Thymus (tissue), 11 donors: Measurements from ENCODE around the gene XDH. TPM values are rescaled to one million over a fixed set of nuclear protein-coding genes. Genes with fewer than 3 reads are reported as not detected.

Source experiments
- DNase-seq, 9 donors: peaks; one replicate each; pipeline ENCODE4 v3.0.0-alpha.2; 2013; ENCODE audit warnings: low spot score in 9 of 9, low read depth in 6 of 9, missing footprints in 1 of 9
- H3K27ac ChIP-seq, 2 donors: one replicate each; pipeline ENCODE4 v1.5.1; 2013; ENCODE audit warnings: control low read depth in 1 of 2, low read depth in 1 of 2, low read length in 1 of 2, mild to moderate bottlenecking in 1 of 2, moderate library complexity in 1 of 2
- H3K27me3 ChIP-seq, 2 donors: one replicate each; pipeline ENCODE4 v1.5.1; 2013; ENCODE audit warnings: low read length in 1 of 2; ENCODE audit not compliant: control insufficient read depth in 2 of 2, insufficient read depth in 1 of 2
- H3K36me3 ChIP-seq, 2 donors: one replicate each; pipeline ENCODE4 v1.5.1; 2013; ENCODE audit warnings: low read length in 1 of 2, mild to moderate bottlenecking in 1 of 2, moderate library complexity in 1 of 2; ENCODE audit not compliant: control insufficient read depth in 2 of 2, insufficient read depth in 2 of 2
- H3K4me1 ChIP-seq, 2 donors: one replicate each; pipeline ENCODE4 v1.5.1; 2013; ENCODE audit warnings: low read length in 2 of 2; ENCODE audit not compliant: control insufficient read depth in 2 of 2, insufficient read depth in 2 of 2
- H3K4me3 ChIP-seq, 2 donors: one replicate each; pipeline ENCODE4 v1.5.1; 2013; ENCODE audit warnings: low read length in 2 of 2, control low read depth in 1 of 2, mild to moderate bottlenecking in 1 of 2
- H3K9me3 ChIP-seq, 2 donors: one replicate each; pipeline ENCODE4 v1.5.1; 2013; ENCODE audit warnings: low read length in 1 of 2, mild to moderate bottlenecking in 1 of 2; ENCODE audit not compliant: control insufficient read depth in 2 of 2, insufficient read depth in 1 of 2
- WGBS: extraction: QIAGEN DNeasy Blood & Tissue Kit; methylation state at CpG from one replicate; pipeline ENCODE4 v1.1.7; 2013; 5-methylcytosine and 5-hydroxymethylcytosine counted together
- polyA plus RNA-seq: library from polyadenylated mRNA; stranded (reverse); fragments of 200-250 nt; gene quantifications from one replicate; pipeline ENCODE4 v1.2.3, GENCODE V29; 2013
- total RNA-seq: library from RNA; stranded (reverse); fragments of 120-200 nt; gene quantifications from one replicate; pipeline ENCODE4 v1.2.4, GENCODE V29; 2013
- donor health status: healthy.

Gene XDH
- total and polyA plus RNA-seq, 2 donors, result 0.19 to 0.78 TPM

DNA sequence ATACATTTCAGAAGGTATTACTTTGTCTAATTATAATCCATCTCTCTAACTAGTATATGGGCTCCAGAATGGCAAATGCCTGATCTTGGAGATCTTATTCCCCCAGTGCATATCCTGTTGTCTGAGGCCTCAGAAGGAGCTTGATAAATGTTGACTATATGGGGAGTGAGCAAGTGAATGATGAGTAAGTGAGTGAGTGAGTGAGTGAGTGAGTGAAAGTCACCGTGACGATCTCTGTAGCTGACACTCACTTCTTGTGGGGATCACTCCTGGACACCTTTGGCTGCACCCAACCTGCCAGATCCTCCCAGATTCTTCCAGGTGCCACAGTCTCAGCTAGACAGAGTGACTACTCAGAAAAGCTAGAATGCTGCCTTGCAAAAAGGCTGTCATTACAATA, 2.8 kb downstream of the XDH start:
- Histone ChIP-seq H3K9me3 (no peaks in the 10 kb centered on the region), H3K36me3 (no peaks in the 10 kb centered on the region), H3K4me1 (no peaks in the 10 kb centered on the region), H3K27ac (no peak overlapping the region), H3K4me3 (no peak overlapping the region), H3K27me3 (no peaks in the 10 kb centered on the region)
- WGBS, result 84% methylated on average over 2 of the region's 2 CpGs
- no peak for DNase-seq

DNA sequence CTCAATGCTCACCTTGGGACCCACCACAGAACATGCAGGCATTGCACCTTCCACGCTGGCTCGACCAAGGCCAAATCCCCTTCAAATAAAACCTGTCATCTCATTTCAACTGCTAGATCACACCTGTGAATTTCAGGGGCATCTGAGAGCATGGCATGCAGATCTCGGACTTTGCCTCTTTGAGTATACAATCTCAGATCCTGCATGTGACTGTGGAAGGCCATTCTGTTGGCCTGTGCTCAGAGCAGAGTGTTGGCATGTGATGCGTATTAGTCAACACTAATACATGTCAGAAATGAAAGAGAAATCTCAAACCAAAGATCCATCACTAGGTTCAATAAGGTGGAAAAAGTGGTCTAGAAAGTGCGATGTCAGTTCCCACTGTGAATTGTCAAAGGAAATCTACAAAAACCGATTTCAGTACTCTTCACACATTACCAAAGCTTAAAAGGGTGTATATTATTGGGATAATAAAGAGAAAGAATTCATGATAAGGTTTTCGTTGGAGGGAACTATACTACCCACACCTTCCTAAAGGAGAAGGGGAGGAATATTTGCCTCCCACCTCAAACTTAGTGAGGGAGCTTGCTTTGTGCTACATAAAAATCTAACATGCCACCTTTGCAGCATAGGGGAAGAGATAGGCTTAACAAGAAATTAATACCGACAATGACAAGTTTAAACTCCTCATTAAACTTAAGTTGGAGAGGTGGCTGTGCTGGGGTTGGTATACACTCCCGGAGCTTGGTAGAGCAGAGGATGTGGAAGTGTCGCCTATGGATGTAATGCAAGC, 7.8 kb downstream of the XDH start:
- no peaks in the 10 kb centered on the region for H3K9me3 ChIP-seq
- H3K27ac ChIP-seq, result no peak overlapping the region
- no peaks in the 10 kb centered on the region for H3K36me3 ChIP-seq
- DNase-seq, result no peak
- no peak overlapping the region for H3K4me3 ChIP-seq
- no peaks in the 10 kb centered on the region for H3K27me3 ChIP-seq
- no peaks in the 10 kb centered on the region for H3K4me1 ChIP-seq
- WGBS, result 96% methylated on average over 10 of the region's 10 CpGs

DNA sequence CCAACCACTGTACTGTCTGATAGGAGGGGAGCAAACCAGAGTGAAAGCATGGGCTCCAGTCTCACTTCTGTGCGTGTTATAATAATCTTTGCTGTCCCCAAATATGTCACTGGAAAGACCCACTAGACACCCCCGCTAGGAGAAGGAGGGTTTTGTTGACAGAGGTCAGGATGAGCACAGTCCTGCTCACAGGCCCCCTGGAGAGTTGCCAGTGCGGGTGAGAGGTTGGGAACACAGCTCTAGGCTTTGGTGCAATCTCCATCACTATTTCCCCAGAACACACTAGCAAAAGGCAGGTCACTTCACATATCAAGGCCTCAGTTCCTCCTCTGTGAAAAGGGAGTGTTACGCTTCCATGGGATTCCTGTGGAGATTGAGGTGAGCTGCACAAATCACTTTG, 9.7 kb downstream of the XDH start:
- Histone ChIP-seq H3K4me1 (peaks cover 0 to 2% of the 10 kb centered on the region in 2 donors), H3K9me3 (no peaks in the 10 kb centered on the region), H3K27ac (no peak overlapping the region), H3K4me3 (no peak overlapping the region), H3K27me3 (no peaks in the 10 kb centered on the region), H3K36me3 (no peaks in the 10 kb centered on the region)
- 97% methylated on average over 4 of the region's 4 CpGs for WGBS
- no peak for DNase-seq

DNA sequence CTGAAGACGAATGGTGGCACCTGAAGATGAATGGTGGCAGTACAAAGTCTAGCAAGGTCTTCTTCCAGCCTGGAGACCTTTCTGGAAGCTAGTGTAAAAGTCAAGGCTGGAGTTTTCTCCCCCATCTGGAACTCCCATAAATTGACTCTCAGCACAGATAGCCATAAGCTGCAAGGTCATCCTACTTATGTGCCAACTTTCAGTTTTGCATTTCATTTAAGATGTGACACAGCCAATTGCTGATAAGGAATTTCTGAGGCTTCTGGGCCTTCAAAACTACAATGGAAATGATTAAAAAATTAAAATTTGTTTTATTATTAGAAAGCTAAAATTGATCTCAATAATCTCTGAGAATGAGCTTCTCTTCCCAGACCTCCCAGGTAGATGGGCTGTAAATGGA, 10.2 kb downstream of the XDH start:
- Histone ChIP-seq H3K36me3 (no peaks in the 10 kb centered on the region), H3K27me3 (no peaks in the 10 kb centered on the region), H3K4me3 (no peak overlapping the region), H3K4me1 (peaks cover 0 to 2% of the 10 kb centered on the region in 2 donors), H3K9me3 (no peaks in the 10 kb centered on the region), H3K27ac (no peak overlapping the region)
- no peak for DNase-seq
- 98% methylated on average over 1 of the region's 1 CpG for WGBS

DNA sequence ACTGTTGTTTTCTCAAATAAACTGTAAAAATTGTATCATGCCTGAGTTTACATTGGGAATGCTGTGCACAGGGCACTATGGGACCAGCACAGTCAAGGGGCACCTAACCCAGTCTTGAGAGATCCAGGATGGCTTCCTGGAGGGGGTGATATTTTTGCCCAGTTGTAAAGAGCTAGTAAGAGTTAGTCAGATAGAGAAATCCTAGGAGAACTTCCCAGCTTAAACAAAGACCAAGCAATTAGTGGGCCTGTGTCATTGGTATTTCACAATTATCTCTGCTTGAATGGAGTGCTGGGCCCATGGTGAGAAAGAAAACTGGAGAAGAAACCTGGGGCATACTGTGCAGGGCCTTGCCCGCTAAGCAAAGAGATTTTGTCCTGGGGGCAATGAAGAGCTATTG, 12.2 kb downstream of the XDH start:
- Histone ChIP-seq H3K9me3 (no peaks in the 10 kb centered on the region), H3K27me3 (no peaks in the 10 kb centered on the region), H3K4me1 (peaks cover 0 to 2% of the 10 kb centered on the region in 2 donors), H3K27ac (peak overlapping the region in 1 of 2 donors; percentile 42), H3K4me3 (no peak overlapping the region), H3K36me3 (no peaks in the 10 kb centered on the region)
- DNase-seq, result no peak
- WGBS, result 95% methylated on average over 1 of the region's 1 CpG

DNA sequence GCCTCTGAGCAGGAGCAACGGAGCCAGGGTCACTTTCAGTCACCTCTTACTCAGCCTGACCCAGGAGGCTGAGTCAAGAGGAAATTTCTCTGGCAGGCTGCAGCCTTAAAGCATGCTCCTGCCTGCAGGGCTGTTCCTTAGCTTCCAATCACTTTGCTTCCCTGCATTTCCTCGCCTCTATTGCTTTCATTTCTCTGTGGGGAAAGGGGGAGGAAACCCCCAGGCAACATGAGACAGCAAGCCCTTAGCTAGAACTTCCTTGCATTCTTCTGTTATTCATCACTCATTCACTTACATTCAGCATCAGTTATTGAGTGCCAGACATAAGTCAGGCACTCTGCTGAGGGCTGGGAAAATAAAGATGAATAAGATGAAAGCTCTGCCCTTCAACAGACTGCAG, 13.0 kb downstream of the XDH start:
- H3K27ac ChIP-seq, result no peak overlapping the region
- no peaks in the 10 kb centered on the region for H3K36me3 ChIP-seq
- no peaks in the 10 kb centered on the region for H3K27me3 ChIP-seq
- peak in 1 of 9 donors; percentile 13 for DNase-seq
- no peak overlapping the region for H3K4me3 ChIP-seq
- peaks cover 0 to 2% of the 10 kb centered on the region in 2 donors for H3K4me1 ChIP-seq
- H3K9me3 ChIP-seq, result no peaks in the 10 kb centered on the region
- 82% methylated on average over 2 of the region's 2 CpGs for WGBS

DNA sequence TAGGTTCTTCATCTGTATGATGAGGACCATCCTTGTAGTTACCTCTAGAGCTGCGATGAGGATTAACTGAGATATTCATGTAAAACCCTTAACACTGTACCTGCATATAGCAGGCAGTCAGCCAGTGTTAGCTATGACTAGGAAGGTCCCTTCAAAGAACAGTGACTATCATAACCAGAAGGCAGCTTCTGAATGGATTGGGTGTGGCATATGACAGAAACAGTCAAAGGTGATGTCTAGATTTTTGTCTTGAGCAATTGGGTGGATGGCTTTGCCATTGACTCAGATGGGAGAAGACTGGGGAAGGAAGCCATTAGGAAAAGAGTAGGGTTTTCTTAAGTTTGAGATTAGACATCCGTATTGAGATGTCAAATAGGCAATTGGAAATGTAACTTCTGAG, 15.7 kb downstream of the XDH start:
- 97% methylated on average over 2 of the region's 2 CpGs for WGBS
- Histone ChIP-seq H3K27me3 (no peaks in the 10 kb centered on the region), H3K36me3 (no peaks in the 10 kb centered on the region), H3K4me1 (peaks cover 0 to 2% of the 10 kb centered on the region in 2 donors), H3K27ac (no peak overlapping the region), H3K4me3 (no peak overlapping the region), H3K9me3 (no peaks in the 10 kb centered on the region)
- DNase-seq, result no peak

DNA sequence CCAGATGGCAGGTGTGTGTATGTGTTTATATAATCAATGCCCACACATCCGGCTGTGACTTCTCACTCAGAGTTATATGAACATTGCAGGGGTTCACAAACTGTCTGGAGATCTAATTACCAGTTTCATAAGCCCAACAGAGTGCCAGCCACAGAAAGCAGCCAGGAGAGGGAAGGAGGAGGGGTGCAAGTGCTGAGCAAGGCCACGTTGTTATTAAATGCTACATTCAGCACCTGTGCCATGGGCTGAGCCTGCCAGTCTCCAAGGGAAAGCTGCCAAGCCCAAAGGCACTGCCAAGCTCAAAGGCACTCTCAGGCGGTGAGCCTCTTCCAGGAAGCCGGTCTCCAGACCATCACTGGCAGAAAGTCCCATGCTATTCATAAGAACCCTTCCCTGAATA, 17.4 kb downstream of the XDH start:
- H3K27me3 ChIP-seq, result no peaks in the 10 kb centered on the region
- no peaks in the 10 kb centered on the region for H3K36me3 ChIP-seq
- H3K4me1 ChIP-seq, result peaks cover 0 to 2% of the 10 kb centered on the region in 2 donors
- no peak overlapping the region for H3K4me3 ChIP-seq
- no peak for DNase-seq
- no peak overlapping the region for H3K27ac ChIP-seq
- WGBS, result 82% methylated on average over 4 of the region's 4 CpGs
- no peaks in the 10 kb centered on the region for H3K9me3 ChIP-seq

DNA sequence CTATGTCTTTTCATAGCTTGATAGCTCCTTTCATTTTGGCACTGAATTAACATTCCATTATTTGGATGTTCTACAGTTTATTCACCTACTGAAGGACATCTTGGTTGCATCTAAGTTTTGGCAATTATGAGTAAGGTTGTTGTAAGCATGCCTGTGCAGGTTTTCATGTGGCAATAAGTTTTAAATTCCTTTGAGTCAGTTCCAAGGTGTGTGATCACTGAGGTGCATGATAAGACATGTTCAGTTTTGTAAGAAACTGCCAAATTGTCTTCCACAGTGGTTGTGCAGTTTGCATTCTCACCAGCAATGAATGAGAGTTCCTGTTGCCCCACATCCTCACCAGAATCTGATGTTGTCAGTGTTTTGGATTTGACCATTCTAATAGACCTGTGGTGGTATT, 24.2 kb downstream of the XDH start:
- Histone ChIP-seq H3K36me3 (no peaks in the 10 kb centered on the region), H3K27ac (no peak overlapping the region), H3K27me3 (no peaks in the 10 kb centered on the region), H3K4me3 (no peak overlapping the region), H3K4me1 (no peaks in the 10 kb centered on the region), H3K9me3 (no peaks in the 10 kb centered on the region)
- peak in 1 of 9 donors; percentile 16 for DNase-seq
